GM18870 (cell line): ENCODE measurements around the gene SLC39A11.
"Not testable (repeated sequence)": the region's sequence is repeated elsewhere in the genome, so short reads cannot be mapped to it uniquely, and the experiment has no call there.

Experiments
- ATAC-seq: cut with Tn5 transposase; IDR thresholded peaks from one replicate; pipeline ENCODE4 v1.9.1; 2021; ENCODE audit warnings: moderate library complexity; ENCODE audit not compliant: unreplicated experiment

The SLC39A11 gene

GRCh38 chr17:72766761-72767356, 325.6 kb downstream of the SLC39A11 start:
- no peak for ATAC-seq

GRCh38 chr17:72765368-72766153, 326.9 kb downstream of the SLC39A11 start:
- no peak for ATAC-seq

GRCh38 chr17:72764632-72765041, 327.9 kb downstream of the SLC39A11 start:
- no peak for ATAC-seq

- no peak for ATAC-seq
Measured at GRCh38 chr17:72763981-72764380, 328.5 kb downstream of the SLC39A11 start.

- not testable (repeated sequence) for ATAC-seq
Measured at GRCh38 chr17:72761893-72762575, 330.5 kb downstream of the SLC39A11 start.

GRCh38 chr17:72761431-72761830, 331.1 kb downstream of the SLC39A11 start:
- ATAC-seq, result no peak

- no peak for ATAC-seq
Measured at GRCh38 chr17:72760368-72760767, 332.1 kb downstream of the SLC39A11 start.

GRCh38 chr17:72759301-72759700, 333.2 kb downstream of the SLC39A11 start:
- ATAC-seq, result no peak

GRCh38 chr17:72756256-72756655, 336.2 kb downstream of the SLC39A11 start:
- no peak for ATAC-seq

GRCh38 chr17:72754513-72754912, 338.0 kb downstream of the SLC39A11 start:
- ATAC-seq, result no peak

- ATAC-seq, result no peak
Measured at GRCh38 chr17:72751746-72752145, 340.7 kb downstream of the SLC39A11 start.

- ATAC-seq, result no peak
Measured at GRCh38 chr17:72749119-72749572, 343.3 kb downstream of the SLC39A11 start.

GRCh38 chr17:72747501-72747900, 345.0 kb downstream of the SLC39A11 start:
- ATAC-seq, result no peak

GRCh38 chr17:72745241-72745640, 347.2 kb downstream of the SLC39A11 start:
- no peak for ATAC-seq

GRCh38 chr17:72743037-72743467, 349.4 kb downstream of the SLC39A11 start:
- no peak for ATAC-seq

GRCh38 chr17:72737151-72737690, 355.3 kb downstream of the SLC39A11 start:
- no peak for ATAC-seq

GRCh38 chr17:72735592-72735991, 356.9 kb downstream of the SLC39A11 start:
- ATAC-seq, result no peak

- ATAC-seq, result no peak
Measured at GRCh38 chr17:72735048-72735447, 357.4 kb downstream of the SLC39A11 start.

GRCh38 chr17:72734613-72735012, 357.9 kb downstream of the SLC39A11 start:
- ATAC-seq, result no peak

GRCh38 chr17:72733619-72734282, 358.7 kb downstream of the SLC39A11 start:
- ATAC-seq, result peak; percentile 53
